WTC11 (cell line): Measurements from ENCODE around the gene ITPRID2.

Source experiments
- CTCF ChIP-seq: fragments of 200-600 bp; IDR thresholded peaks from 2 replicates; pipeline ENCODE4 v1.8.0; 2022; ENCODE audit warnings: antibody characterized with exemption
- FOXJ3 ChIP-seq: sonication (generic); formaldehyde crosslinking; IDR thresholded peaks from 2 replicates; pipeline ENCODE4 v1.9.0; 2021; ENCODE audit warnings: missing genetic modification reagents, mild to moderate bottlenecking, borderline replicate concordance
- FOXP1 ChIP-seq: sonication (generic); formaldehyde crosslinking; IDR thresholded peaks from 2 replicates; pipeline ENCODE4 v1.8.0; 2022; ENCODE audit warnings: missing genetic modification reagents, mild to moderate bottlenecking, moderate library complexity, borderline replicate concordance
- GABPB1 ChIP-seq: sonication (generic); formaldehyde crosslinking; IDR thresholded peaks from 2 replicates; pipeline ENCODE4 v1.8.1; 2023; ENCODE audit warnings: mild to moderate bottlenecking, missing genetic modification reagents
- MAX ChIP-seq: sonication (generic); formaldehyde crosslinking; IDR thresholded peaks from 2 replicates; pipeline ENCODE4 v1.8.0; 2022; ENCODE audit warnings: mild to moderate bottlenecking, missing genetic modification reagents
- NR2C2 ChIP-seq: sonication (generic); formaldehyde crosslinking; IDR thresholded peaks from 2 replicates; pipeline ENCODE4 v1.8.0; 2022; ENCODE audit warnings: mild to moderate bottlenecking, missing genetic modification reagents
- SMAD4 ChIP-seq: sonication (generic); formaldehyde crosslinking; IDR thresholded peaks from 2 replicates; pipeline ENCODE4 v1.8.0; 2022; ENCODE audit warnings: mild to moderate bottlenecking, missing genetic modification reagents
- STAT6 ChIP-seq: sonication (generic); formaldehyde crosslinking; conservative IDR thresholded peaks from 2 replicates; pipeline ENCODE4 v1.8.1; 2023; ENCODE audit warnings: mild to moderate bottlenecking, low read depth, missing genetic modification reagents, moderate library complexity
- USF1 ChIP-seq: sonication (generic); formaldehyde crosslinking; IDR thresholded peaks from 2 replicates; pipeline ENCODE4 v1.8.0; 2022; ENCODE audit warnings: mild to moderate bottlenecking, missing genetic modification reagents
- ZBTB43 ChIP-seq: sonication (generic); formaldehyde crosslinking; IDR thresholded peaks from 2 replicates; pipeline ENCODE4 v1.8.1; 2023; ENCODE audit warnings: mild to moderate bottlenecking, missing genetic modification reagents
- ZNF416 ChIP-seq: fragments of 250-450 bp; sonication (Bioruptor Pico); IDR thresholded peaks from 2 replicates; pipeline ENCODE4 v1.9.0; 2021; ENCODE audit warnings: mild to moderate bottlenecking, inconsistent platforms
- ZNF512 ChIP-seq: sonication (generic); formaldehyde crosslinking; IDR thresholded peaks from 2 replicates; pipeline ENCODE4 v1.8.1; 2022; ENCODE audit warnings: missing genetic modification reagents, borderline replicate concordance

GRCh38 chr2:181876614-181877063, 14.9 kb upstream of the ITPRID2 start:
- TF ChIP-seq STAT6: no peak
- no peak for TF ChIP-seq CTCF
- TF ChIP-seq SMAD4: no peak
- no peak for TF ChIP-seq ZNF512
- TF ChIP-seq NR2C2 (CRISPR knock-in tag): no peak
- TF ChIP-seq FOXJ3 (CRISPR knock-in tag): no peak
- no peak for TF ChIP-seq GABPB1 (CRISPR knock-in tag)
- no peak for TF ChIP-seq ZNF416
- TF ChIP-seq FOXP1 (CRISPR knock-in tag): no peak
- no peak for TF ChIP-seq USF1
- TF ChIP-seq ZBTB43 (CRISPR knock-in tag): no peak
- TF ChIP-seq MAX: no peak
